Neural progenitor cell (in vitro differentiated cells): ENCODE measurements around the gene LPIN1. TPM values are rescaled to one million over a fixed set of nuclear protein-coding genes. Genes with fewer than 3 reads are reported as not detected.

Experiments
- DNase-seq: peaks from one replicate; pipeline ENCODE4 v3.0.0-alpha.2; 2016; ENCODE audit warnings: low spot score
- H2AFZ ChIP-seq: fragments of 200-600 bp; sonication (generic); replicated peaks from 2 replicates; pipeline ENCODE4 v1.6.1; 2016; ENCODE audit warnings: antibody characterized with exemption
- H3F3A ChIP-seq: fragments of 200-600 bp; sonication (generic); 2 replicates; pipeline ENCODE4 v1.6.1; 2016; ENCODE audit warnings: antibody characterized with exemption, low read depth
- H3K27ac ChIP-seq: fragments of 200-600 bp; sonication (generic); 2 replicates; pipeline ENCODE4 v1.5.1; 2016; ENCODE audit warnings: mild to moderate bottlenecking
- H3K27me3 ChIP-seq: fragments of 200-600 bp; sonication (generic); 2 replicates; pipeline ENCODE4 v1.6.1; 2016; ENCODE audit warnings: mild to moderate bottlenecking, moderate library complexity
- H3K36me3 ChIP-seq: fragments of 200-600 bp; sonication (generic); 2 replicates; pipeline ENCODE4 v1.5.1; 2016
- H3K4me1 ChIP-seq: fragments of 200-600 bp; sonication (generic); 2 replicates; pipeline ENCODE4 v1.6.1; 2016; ENCODE audit warnings: mixed run types
- H3K4me2 ChIP-seq: fragments of 200-600 bp; sonication (generic); 2 replicates; pipeline ENCODE4 v1.6.1; 2016
- H3K4me3 ChIP-seq: fragments of 200-600 bp; sonication (generic); 2 replicates; pipeline ENCODE4 v1.5.1; 2016
- H3K79me2 ChIP-seq: fragments of 200-600 bp; sonication (generic); 2 replicates; pipeline ENCODE4 v1.6.1; 2016; ENCODE audit warnings: low read depth
- H3K9ac ChIP-seq: fragments of 200-600 bp; sonication (generic); 2 replicates; pipeline ENCODE4 v1.6.1; 2016
- H3K9me3 ChIP-seq: fragments of 200-600 bp; sonication (generic); 2 replicates; pipeline ENCODE4 v1.5.1; 2016; ENCODE audit warnings: low read depth
- H4K20me1 ChIP-seq: fragments of 200-600 bp; sonication (generic); 2 replicates; pipeline ENCODE4 v1.6.1; 2016; ENCODE audit warnings: low read depth
- H3K27ac Mint-ChIP-seq: 3 replicates; pipeline ENCODE4 v1.8.0; 2021; ENCODE audit warnings: mixed read lengths
- H3K27me3 Mint-ChIP-seq: 2 replicates; pipeline ENCODE4 v1.8.0; 2022; ENCODE audit warnings: low read depth, mild to moderate bottlenecking, inconsistent platforms, moderate library complexity, mixed read lengths; ENCODE audit not compliant: insufficient read depth
- H3K36me3 Mint-ChIP-seq: 3 replicates; pipeline ENCODE4 v1.8.0; 2021; ENCODE audit warnings: mixed read lengths
- H3K4me1 Mint-ChIP-seq: 3 replicates; pipeline ENCODE4 v1.8.0; 2021; ENCODE audit warnings: mixed read lengths
- H3K4me3 Mint-ChIP-seq: 3 replicates; pipeline ENCODE4 v1.8.0; 2021; ENCODE audit warnings: mild to moderate bottlenecking, moderate library complexity, mixed read lengths
- H3K9me3 Mint-ChIP-seq: 3 replicates; pipeline ENCODE4 v1.8.0; 2020; ENCODE audit warnings: mixed read lengths
- CTCF ChIP-seq: fragments of 200-600 bp; sonication (generic); IDR thresholded peaks from 2 replicates; pipeline ENCODE4 v1.5.1; 2017; ENCODE audit warnings: antibody characterized with exemption, mild to moderate bottlenecking
- EZH2 ChIP-seq: fragments of 200-600 bp; sonication (generic); IDR thresholded peaks from 2 replicates; pipeline ENCODE4 v1.6.1; 2017; ENCODE audit warnings: antibody characterized with exemption, mild to moderate bottlenecking, moderate library complexity
- EZH2phosphoT487 ChIP-seq: fragments of 200-600 bp; sonication (generic); IDR thresholded peaks from 2 replicates; pipeline ENCODE4 v1.6.1; 2017; ENCODE audit warnings: antibody characterized with exemption
- total RNA-seq: library from RNA; depleted of rRNA; stranded (reverse); fragments of >200 nt; gene quantifications from 2 replicates; pipeline ENCODE4 v1.2.3, GENCODE V29; 2015; ENCODE audit warnings: low replicate concordance

The LPIN1 gene
- total RNA-seq, 1 donor from 2014 or later, result 18.0 TPM

- TF ChIP-seq EZH2 (no peak), CTCF (no peak), EZH2phosphoT487 (no peak)
- H3K27me3 Mint-ChIP-seq, result peaks cover 5% of the 10 kb centered on the region
Observed at GRCh38 chr2:11722292-11723060, 24.0 kb upstream of the LPIN1 start.

GRCh38 chr2:11723061-11723371 is 23.4 kb upstream of the LPIN1 start:
- peaks cover 11% of the 10 kb centered on the region for H3K4me1 Mint-ChIP-seq
- H3K9me3 Mint-ChIP-seq, result no peaks in the 10 kb centered on the region
- Histone ChIP-seq H3K36me3 (no peaks in the 10 kb centered on the region), H3K79me2 (no peaks in the 10 kb centered on the region), H3K27ac (no peak overlapping the region), H3K9ac (no peak overlapping the region), H3K4me3 (no peak overlapping the region), H3F3A (no peaks in the 10 kb centered on the region), H3K27me3 (no peaks in the 10 kb centered on the region), H3K4me2 (no peak overlapping the region), H3K9me3 (no peaks in the 10 kb centered on the region), H2AFZ (no peak overlapping the region), H3K4me1 (peaks cover 10% of the 10 kb centered on the region), H4K20me1 (no peaks in the 10 kb centered on the region)
- TF ChIP-seq CTCF (no peak), EZH2 (no peak), EZH2phosphoT487 (no peak)
- H3K4me3 Mint-ChIP-seq, result no peak overlapping the region
- no peaks in the 10 kb centered on the region for H3K36me3 Mint-ChIP-seq
- H3K27me3 Mint-ChIP-seq, result peaks cover 5% of the 10 kb centered on the region
- no peak for DNase-seq
- H3K27ac Mint-ChIP-seq, result no peak overlapping the region

More at GRCh38 chr2:11722292-11723060, 24.0 kb upstream of the LPIN1 start:
- no peak overlapping the region for H3K27ac ChIP-seq
- Mint-ChIP-seq H3K36me3 (no peaks in the 10 kb centered on the region), H3K4me1 (peaks cover 13% of the 10 kb centered on the region), H3K4me3 (no peak overlapping the region), H3K9me3 (no peaks in the 10 kb centered on the region), H3K27ac (no peak overlapping the region)
- H3K4me3 ChIP-seq, result no peak overlapping the region
- no peaks in the 10 kb centered on the region for H4K20me1 ChIP-seq
- no peaks in the 10 kb centered on the region for H3K9me3 ChIP-seq
- no peak overlapping the region for H3K4me2 ChIP-seq
- H3K36me3 ChIP-seq, result no peaks in the 10 kb centered on the region
- no peaks in the 10 kb centered on the region for H3F3A ChIP-seq
- no peaks in the 10 kb centered on the region for H3K79me2 ChIP-seq
- DNase-seq, result no peak
- no peak overlapping the region for H3K9ac ChIP-seq
- H3K27me3 ChIP-seq, result no peaks in the 10 kb centered on the region
- H3K4me1 ChIP-seq, result peaks cover 10% of the 10 kb centered on the region
- H2AFZ ChIP-seq, result no peak overlapping the region

GRCh38 chr2:11724151-11724550 is 22.3 kb upstream of the LPIN1 start:
- Histone ChIP-seq H3F3A (no peaks in the 10 kb centered on the region), H3K4me1 (peaks cover 10% of the 10 kb centered on the region), H2AFZ (peak overlapping the region; percentile 26), H4K20me1 (no peaks in the 10 kb centered on the region), H3K36me3 (no peaks in the 10 kb centered on the region), H3K27me3 (no peaks in the 10 kb centered on the region), H3K4me2 (no peak overlapping the region), H3K4me3 (no peak overlapping the region), H3K27ac (no peak overlapping the region), H3K9ac (no peak overlapping the region), H3K79me2 (no peaks in the 10 kb centered on the region), H3K9me3 (no peaks in the 10 kb centered on the region)
- Mint-ChIP-seq H3K9me3 (no peaks in the 10 kb centered on the region), H3K27ac (no peak overlapping the region), H3K27me3 (peaks cover 5% of the 10 kb centered on the region), H3K4me3 (no peak overlapping the region), H3K4me1 (peaks cover 11% of the 10 kb centered on the region), H3K36me3 (no peaks in the 10 kb centered on the region)
- DNase-seq, result no peak
- no peak for TF ChIP-seq CTCF
- no peak for TF ChIP-seq EZH2
- TF ChIP-seq EZH2phosphoT487, result no peak
